ENCODE measurements around the gene NFE2.
A peak's percentile ranks its signal among the peaks of the same experiment; 100 is the strongest.

- TF ChIP-seq REST (IDR thresholded peaks at IDR 0.05; ENCODE audit: low read depth) (no peak), NFIC (IDR thresholded peaks at IDR 0.05) (no peak), YY1 (IDR thresholded peaks at IDR 0.05; ENCODE audit: low read depth) (0 out of 2 replicates have a peak, but pooled peaks have one; percentile 36), CREB1 (IDR thresholded peaks at IDR 0.05; ENCODE audit: low read depth) (no peak)
- TF ChIP-seq, protein P1, sequence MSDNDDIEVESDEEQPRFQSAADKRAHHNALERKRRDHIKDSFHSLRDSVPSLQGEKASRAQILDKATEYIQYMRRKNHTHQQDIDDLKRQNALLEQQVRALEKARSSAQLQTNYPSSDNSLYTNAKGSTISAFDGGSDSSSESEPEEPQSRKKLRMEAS (IDR thresholded peaks at IDR 0.05): no peak
Observed at GRCh38 chr12:54279227-54279631, 21.6 kb downstream of the NFE2 start.
